Lower leg skin (tissue), 4 donors: ENCODE results near the gene SLC25A28. TPM values are rescaled to one million over a fixed set of nuclear protein-coding genes. Genes with fewer than 3 reads are reported as not detected.

Experiments used
- DNase-seq, 2 donors: peaks; one replicate each; pipeline ENCODE4 v3.0.0-alpha.2; 2019; ENCODE audit warnings: low spot score in 2 of 2
- H3K4me3 ChIP-seq: fragments of 200-600 bp; sonication (generic); 2 replicates; pipeline ENCODE4 v1.5.1; 2017; ENCODE audit warnings: mild to moderate bottlenecking, low read depth; ENCODE audit not compliant: poor library complexity, severe bottlenecking
- POLR2A ChIP-seq, 2 donors: fragments of 450-650 bp; IDR thresholded peaks; one replicate each; pipeline ENCODE4 v1.6.1; 2016 to 2017; ENCODE audit warnings: antibody characterized with exemption in 2 of 2, mild to moderate bottlenecking in 1 of 2, moderate library complexity in 1 of 2
- WGBS, 2 donors: methylation state at CpG; one replicate each; pipeline ENCODE4 v1.1.5; 2018; 5-methylcytosine and 5-hydroxymethylcytosine counted together
- intact Hi-C: fragments of 100-400 bp; cut with DNase I; formaldehyde crosslinking; loops from one replicate; pipeline ENCODE4 v1.15.0; 2023; ENCODE audit warnings: low total_unique reads
- total RNA-seq, 4 donors: library from RNA; depleted of rRNA; stranded (reverse); fragments of >200 nt; gene quantifications; one replicate each; pipeline ENCODE4 v1.1.0, GENCODE V29; 2016
- TF ChIP-seq, protein P1 (sequence below), 3 donors: fragments of 450-650 bp; IDR thresholded peaks; one replicate each; pipeline ENCODE4 v1.5.1; 2016; ENCODE audit warnings: antibody characterized with exemption in 3 of 3, mild to moderate bottlenecking in 3 of 3, moderate library complexity in 2 of 3

Gene SLC25A28
- total RNA-seq, 4 donors from 2014 or later: 21.0 to 43.0 (median 26.4) TPM

DNA sequence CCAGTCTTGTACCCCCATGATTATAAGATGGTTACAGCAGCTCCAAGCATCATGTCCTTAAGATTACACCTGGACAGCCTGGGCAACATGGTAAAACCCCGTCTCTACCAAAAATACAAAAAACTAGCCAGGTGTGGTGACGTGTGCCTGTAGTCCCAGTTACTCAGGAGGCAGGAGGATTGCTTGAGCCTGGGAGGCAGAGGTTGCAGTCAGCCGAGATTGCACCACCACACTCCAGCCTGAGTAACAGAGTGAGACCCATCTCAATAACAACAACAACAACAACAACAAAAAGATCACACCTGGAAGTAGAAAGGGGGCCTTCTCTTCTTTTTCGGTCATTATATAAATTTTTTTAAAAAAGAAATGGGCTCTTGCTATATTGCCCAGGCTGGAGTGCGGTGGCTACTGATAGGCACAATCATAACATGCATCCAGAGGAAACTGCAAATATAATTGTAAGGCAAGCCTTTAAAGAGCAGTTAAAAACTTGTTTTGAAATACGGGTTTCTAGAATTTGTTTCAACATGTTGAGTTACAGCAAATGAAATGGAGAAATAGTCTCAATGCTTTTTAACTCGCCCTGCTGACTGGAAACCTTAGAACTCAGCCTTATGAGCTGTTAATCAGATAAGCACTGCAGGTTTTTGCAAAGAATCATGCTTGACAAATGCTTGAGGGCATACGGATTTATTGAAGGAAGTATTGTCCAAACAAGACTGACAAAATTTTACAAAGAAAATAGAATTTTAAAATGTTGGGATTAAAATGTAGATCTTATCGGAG, 34.3 kb upstream of the SLC25A28 start:
- intact Hi-C loops: no loop called here
- TF ChIP-seq, protein P1, sequence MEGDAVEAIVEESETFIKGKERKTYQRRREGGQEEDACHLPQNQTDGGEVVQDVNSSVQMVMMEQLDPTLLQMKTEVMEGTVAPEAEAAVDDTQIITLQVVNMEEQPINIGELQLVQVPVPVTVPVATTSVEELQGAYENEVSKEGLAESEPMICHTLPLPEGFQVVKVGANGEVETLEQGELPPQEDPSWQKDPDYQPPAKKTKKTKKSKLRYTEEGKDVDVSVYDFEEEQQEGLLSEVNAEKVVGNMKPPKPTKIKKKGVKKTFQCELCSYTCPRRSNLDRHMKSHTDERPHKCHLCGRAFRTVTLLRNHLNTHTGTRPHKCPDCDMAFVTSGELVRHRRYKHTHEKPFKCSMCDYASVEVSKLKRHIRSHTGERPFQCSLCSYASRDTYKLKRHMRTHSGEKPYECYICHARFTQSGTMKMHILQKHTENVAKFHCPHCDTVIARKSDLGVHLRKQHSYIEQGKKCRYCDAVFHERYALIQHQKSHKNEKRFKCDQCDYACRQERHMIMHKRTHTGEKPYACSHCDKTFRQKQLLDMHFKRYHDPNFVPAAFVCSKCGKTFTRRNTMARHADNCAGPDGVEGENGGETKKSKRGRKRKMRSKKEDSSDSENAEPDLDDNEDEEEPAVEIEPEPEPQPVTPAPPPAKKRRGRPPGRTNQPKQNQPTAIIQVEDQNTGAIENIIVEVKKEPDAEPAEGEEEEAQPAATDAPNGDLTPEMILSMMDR (IDR thresholded peaks at IDR 0.05): no peak
- no peak for TF ChIP-seq POLR2A (IDR thresholded peaks at IDR 0.05)
- 47 to 64% methylated on average over 9 of the region's 9 CpGs for WGBS, 2 donors
- no peak overlapping the region for H3K4me3 ChIP-seq
- no peak for DNase-seq

DNA sequence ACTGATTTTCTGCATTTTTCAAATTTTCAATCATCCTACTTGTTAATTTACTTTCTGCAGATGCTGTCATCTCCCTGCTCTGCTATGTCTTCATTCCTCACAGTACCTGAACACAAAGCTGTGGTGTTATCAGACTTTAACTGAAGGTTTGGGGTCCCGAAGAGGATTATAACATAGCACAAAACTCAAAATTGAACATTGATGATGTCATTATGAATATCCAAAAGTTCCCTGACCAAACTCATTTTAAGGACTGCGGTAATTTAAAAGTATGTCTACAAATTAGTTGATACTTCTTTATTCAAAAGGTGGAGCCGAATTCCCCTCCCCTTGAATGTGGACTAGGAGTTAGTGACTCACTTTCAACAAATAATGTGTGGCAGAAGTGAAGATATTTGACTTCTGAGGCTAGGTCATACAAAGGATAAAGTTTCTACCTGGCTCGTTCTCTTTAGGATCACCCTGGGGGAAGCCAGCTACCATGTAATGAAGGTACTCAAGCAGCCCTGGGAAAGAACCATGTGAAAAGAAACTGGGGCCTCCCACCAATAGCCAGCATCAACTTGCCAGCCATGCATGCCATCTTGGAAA, 32.7 kb upstream of the SLC25A28 start:
- no peak for DNase-seq
- intact Hi-C loops: no loop called here
- WGBS, 2 donors: 75 to 83% methylated on average over 4 of the region's 4 CpGs
- no peak overlapping the region for H3K4me3 ChIP-seq
- TF ChIP-seq, protein P1 (IDR thresholded peaks at IDR 0.05): no peak
- TF ChIP-seq POLR2A (IDR thresholded peaks at IDR 0.05): no peak

DNA sequence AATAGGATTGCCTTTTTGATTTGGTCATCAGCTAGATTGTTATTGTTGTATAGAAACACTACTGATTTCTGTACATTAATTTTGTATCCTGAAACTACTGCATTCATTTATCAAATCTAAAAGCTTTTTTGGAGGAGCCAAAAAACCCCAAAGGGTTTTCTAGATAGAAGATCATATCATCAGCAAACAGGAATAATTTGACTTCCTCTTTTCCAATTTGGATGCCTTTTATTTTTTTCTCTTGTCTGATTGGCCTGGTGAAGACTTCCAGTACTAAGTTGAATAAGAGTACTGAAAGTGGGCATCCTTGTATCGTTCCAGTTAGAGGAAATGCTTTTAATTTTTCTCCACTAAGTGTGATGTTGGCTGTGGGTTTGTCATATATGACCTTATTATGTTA, 28.5 kb upstream of the SLC25A28 start:
- intact Hi-C loops: no loop called here
- WGBS, 2 donors: 0% methylated on average over 1 of the region's 1 CpG
- no peak overlapping the region for H3K4me3 ChIP-seq
- TF ChIP-seq, protein P1 (IDR thresholded peaks at IDR 0.05): no peak
- TF ChIP-seq POLR2A (IDR thresholded peaks at IDR 0.05): no peak
- DNase-seq: no peak

DNA sequence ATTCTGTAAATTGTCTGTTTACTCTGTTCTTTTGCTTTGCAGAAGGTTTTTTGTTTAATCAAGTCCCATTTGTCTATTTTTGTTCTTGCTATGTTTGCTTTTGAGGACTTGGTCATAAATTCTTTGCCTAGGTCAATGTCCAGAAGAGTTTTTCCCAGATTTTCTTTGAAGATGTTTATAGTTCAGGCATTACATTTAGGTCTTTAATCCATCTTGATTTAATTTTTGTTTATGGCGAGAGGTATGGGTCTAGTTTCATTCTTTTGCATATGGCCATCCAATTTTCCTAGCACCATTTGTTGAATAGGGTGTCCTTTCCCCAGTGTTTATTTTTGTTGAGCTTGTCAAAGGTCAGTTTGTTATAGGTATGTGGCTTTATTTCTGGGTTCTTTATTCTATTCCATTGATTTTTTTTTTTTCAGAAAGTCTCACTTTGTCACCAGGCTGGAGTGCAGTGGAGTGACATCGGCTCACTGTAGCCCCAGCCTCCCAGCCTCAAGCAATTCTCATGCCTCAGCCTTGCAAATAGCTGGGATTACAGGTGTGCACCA, 27.4 kb upstream of the SLC25A28 start:
- intact Hi-C loops: no loop called here
- no peak for DNase-seq
- WGBS, 2 donors: 92 to 95% methylated on average over 2 of the region's 2 CpGs
- no peak overlapping the region for H3K4me3 ChIP-seq
- TF ChIP-seq, protein P1 (IDR thresholded peaks at IDR 0.05): no peak
- TF ChIP-seq POLR2A (IDR thresholded peaks at IDR 0.05): no peak

DNA sequence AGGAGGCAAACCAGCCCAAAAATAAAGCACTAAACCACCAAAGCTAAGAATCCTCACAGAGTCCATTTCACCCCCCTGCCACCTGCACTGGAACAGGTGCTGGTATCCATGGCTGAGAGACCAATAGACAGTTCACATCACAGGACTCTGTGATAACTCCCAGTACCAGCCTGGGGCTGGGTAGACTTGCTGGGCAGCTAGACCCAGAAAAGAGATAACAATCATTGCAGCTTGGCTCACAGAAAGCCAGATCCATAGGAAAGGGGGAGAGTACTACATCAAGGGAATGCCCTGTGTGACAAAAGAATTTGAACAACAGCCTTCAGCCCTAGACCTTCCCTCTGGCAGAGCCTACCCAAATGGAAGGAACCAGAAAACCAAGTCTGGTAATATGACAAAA, 13.6 kb upstream of the SLC25A28 start:
- DNase-seq: no peak
- H3K4me3 ChIP-seq: no peak overlapping the region
- TF ChIP-seq, protein P1 (IDR thresholded peaks at IDR 0.05): no peak
- TF ChIP-seq POLR2A (IDR thresholded peaks at IDR 0.05): no peak
- intact Hi-C loops: loop anchor here (10.0 kb wide), 1 partner anchor 71 kb away; no protein-coding TSS in a partner anchor
